NCI-H2171 treated with DMSO at 0.1 percent for 48 hours (cell line): ENCODE results near the gene RILPL1.
"Not testable (repeated sequence)": the region's sequence is repeated elsewhere in the genome, so short reads cannot be mapped to it uniquely, and the experiment has no call there.

Experiments used
- DNase-seq: peaks from one replicate; lab custom pipeline; 2025; lab: John Stamatoyannopoulos, UW

RILPL1 gene

DNA sequence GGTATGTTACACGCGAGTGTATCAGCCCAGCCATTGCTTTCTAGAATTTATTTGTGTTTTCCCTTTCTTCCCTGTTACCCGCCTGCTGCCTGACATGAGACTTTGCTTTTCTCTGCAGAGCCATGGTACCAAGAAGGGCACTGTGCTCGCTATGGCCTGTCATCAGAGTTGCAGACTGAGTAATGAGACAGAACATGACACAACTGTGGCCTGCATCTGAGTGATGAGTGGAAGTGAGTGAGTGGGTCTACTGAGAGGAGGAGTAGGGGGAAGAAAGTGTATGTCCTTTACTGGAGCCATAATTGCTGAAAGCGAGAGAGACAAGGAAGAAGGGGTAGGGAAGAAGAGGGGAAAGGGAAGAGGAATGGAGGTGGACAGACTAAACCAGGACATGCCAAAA lies 2.9 kb downstream of the RILPL1 start:
- no peak for DNase-seq

- DNase-seq: no peak
Measured at GRCh38 chr12:123529686-123530085, 3.8 kb downstream of the RILPL1 start.

DNA sequence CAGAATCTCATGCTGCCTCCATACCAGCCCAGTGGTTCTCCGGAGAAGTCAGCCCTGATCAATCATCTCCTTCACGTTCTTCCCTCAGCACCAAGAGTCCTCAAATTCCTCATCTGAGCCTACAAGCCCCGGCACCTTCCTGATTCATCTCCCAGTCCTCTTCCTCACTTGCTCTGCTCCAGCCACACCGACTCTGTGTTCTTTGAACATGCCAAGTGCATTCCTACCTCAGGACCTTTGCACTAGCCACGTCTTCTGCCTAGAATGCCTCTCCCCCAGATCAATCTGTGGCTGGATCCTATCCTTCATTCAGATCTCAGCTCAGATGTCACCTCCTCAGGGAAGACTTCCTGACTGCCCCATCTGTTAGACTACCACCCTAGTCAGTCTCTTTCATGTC lies 4.7 kb downstream of the RILPL1 start:
- DNase-seq: no peak

DNA sequence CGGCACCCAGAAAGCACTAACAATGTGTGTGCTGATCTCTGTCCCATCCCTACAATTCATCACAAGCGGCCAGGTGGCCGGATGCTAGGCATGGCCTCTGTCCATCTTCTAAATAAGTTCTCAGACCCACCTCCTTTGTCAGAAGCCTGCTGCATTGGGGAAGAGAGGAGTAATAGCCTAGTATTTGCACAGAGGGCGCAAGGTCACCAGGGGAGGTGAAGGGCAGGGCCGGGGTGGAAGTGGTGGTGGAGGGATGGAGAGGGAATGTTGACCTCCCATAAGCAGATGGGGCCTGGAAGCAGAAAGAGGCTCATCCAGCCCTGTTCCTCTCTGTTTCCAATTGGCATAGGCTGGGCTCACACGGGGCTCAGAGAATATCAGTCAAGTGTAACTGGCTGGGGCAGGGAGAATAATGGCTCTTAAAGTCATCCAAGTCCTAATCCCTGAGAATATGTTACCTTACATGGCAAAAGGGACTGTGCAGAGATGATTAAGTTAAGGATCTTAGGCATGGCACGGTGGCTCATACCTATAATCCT lies 6.9 kb downstream of the RILPL1 start:
- no peak for DNase-seq

DNA sequence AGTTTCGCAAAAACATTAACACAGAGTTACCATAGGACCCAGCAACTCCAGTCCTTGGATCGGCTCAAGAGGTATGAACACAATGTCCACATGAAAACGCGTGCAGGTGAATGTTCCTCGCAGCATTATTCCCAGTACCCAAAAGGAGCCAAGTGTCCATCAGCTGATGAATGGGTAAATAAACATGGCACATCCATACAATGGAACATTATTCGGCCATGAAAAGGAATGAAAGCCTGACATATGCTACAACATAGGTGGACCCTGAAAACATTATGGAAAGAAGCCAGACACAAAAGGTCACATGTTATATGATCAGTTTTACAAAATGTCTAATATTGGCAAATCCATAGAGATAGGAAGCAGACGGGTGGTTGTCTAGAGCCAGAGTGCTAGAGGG lies 9.1 kb downstream of the RILPL1 start:
- DNase-seq: no peak

DNA sequence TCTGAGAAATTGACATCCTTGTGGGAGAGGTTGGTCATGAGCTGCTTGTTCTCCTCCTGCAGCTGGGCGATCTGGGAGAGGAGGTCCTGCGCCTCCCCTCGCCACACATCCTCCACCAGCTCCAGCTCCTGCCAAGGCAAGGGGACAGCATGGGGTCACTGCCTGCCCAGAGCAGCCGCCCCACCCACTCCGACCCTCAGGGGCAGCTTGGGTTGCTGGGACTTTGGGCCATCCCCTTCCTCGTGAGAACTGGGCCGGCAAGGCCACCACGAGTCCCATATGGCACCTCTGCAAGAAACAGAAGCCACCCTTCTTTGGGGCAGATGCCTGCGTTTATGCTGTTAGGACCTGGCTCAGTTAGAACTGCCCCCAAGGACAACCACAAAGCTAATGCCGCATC lies 10.0 kb downstream of the RILPL1 start:
- DNase-seq: no peak

DNA sequence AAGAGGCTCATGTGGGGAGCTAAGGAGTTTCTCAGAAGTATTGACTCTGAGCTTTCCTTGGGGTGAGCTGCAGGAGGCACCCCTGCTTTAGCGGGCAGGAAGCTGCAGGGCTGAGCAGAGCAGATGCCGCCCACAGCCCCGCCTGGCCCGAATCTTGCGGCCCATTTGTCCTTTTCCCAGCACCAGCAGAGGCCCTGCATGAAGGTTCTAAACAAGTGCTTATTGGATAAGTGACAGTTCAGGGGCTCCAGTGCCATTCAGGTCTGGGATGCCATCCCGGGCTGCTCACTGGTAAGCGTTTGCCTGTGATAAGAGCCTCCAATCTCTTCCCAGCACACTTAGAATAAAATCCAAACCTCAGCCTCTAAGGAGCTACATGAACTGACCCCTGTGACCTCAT lies 11.4 kb downstream of the RILPL1 start:
- no peak for DNase-seq

DNA sequence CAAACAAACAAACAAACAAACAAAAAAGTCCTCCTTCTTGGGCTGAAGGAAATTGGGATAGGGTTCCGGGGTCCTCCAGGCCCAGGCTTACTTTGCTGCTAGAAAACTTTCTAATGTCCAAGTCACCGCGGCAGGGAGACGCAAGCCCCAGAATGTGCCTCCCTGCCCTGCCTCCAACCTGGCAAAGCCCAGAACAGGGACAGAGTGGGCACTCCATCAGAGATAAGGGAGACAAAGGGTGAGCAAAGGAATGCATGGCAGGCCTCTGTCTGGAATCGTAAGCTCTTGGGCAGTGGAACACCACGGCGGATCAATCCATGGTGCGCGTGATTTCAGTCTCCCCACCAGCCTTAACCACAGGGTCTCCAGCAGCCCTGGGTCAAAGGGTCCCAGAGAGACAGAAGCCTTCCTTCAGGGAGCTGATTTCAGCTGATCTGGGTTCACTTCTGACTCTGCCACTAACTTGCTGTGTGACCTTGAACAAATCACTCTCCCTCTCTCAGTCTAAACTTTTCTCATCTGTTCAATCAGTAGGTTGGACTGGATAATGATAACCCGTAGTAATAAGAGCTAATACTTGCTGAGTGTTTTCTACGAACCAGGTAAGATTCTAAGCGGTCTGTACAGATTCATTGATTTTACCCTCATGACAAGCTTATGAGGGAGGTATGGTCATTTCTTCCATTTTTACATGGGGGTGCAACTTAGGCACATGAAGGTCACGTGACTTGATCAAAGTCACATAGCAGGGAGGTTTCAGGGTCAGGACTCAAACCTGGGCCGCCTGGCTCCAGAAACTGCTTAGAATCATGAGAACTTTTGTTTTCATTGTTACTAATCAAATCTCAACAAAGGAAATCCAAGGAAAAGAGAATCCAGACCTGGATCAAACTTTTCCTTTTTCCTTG lies 12.7 kb downstream of the RILPL1 start:
- no peak for DNase-seq

DNA sequence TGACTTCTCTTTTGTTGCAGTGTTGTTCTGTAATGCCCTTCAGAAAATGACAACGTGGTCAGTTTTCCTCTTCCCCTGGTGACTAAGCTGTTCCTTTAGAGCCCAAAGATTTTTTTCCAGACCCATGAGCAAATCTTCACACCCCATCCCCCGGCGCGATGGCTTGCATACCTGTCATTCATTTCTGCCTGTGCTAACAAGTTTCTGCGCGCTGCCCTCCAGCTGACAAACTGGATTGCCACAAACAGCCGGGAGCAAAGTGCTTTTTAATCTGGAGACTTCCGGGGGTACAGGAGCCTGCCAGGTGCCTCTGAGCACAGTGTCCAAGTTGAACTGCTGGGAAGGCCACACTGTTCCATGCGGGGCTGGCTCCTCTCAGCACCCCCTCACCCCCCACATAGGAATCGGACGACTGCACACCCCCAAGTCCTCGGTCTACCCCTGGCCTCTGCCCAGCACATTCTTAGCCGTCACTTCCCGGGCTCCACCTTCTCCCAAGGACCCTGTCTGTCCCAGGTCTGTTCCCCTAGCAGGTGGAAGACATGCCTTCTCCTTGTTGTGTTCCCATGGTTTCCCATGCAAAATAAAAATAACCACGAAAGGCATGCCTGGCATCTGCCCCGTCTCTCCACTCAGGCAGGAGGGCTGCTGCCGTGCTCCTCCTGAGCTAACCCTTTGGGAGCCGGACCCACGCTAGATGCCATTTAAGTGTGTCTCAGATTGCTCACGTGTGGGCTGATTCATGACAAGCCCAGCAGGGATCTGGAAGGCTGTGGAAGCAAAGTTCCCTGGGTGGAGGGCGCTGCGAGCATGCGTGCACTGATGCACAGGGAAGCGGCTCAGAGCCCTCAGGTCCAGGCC lies 14.1 kb downstream of the RILPL1 start:
- DNase-seq: peak; percentile 74

DNA sequence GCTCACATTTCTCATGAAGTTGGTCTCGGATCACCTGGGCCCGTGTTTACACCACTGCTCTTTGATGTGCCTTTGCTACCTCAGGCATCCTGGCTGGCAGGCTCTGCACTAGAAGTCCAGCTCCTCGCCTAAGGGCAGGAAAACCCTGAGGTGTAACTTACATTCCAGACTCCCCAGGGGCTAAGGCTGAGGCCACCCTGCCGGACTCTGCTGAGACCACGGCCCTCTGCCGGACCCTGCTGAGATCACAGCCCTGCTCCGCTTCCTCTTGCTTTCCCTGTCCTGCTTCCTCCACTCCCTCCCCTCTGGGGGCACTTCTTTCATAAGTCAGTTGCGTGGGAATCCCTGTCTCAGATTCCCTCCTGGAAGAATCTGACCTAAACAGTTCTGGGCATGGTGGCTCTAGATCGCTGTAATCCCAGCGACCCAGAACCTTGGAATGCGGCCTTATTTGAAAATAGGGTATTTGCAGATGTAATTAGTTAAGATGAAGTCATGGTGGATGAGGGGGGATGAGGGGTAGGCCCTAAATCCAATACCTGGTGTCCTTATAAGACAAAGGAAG lies 17.2 kb downstream of the RILPL1 start:
- DNase-seq: no peak

GRCh38 chr12:123514582-123515221 lies 18.8 kb downstream of the RILPL1 start:
- DNase-seq: not testable (repeated sequence)

DNA sequence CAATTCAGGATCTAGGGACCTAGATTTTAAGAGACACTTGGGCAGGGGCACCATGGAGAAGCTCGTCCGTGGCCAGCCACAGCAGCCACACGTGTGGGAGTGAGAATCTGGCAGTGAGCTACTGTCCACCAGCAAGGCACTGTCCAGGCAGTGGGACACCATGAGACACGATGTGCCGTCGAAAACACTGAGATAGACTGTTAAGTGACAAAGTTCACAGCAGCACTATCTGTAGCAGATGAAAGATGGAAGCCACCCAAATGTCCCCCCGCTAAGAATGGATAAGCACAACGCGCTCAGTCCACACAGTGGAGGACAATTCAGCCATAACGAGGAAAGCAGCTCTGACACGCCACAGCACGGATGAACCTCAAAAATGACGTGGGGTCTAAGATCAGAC lies 19.7 kb downstream of the RILPL1 start:
- no peak for DNase-seq

- DNase-seq: no peak
Measured at GRCh38 chr12:123512838-123513665, 20.5 kb downstream of the RILPL1 start.

DNA sequence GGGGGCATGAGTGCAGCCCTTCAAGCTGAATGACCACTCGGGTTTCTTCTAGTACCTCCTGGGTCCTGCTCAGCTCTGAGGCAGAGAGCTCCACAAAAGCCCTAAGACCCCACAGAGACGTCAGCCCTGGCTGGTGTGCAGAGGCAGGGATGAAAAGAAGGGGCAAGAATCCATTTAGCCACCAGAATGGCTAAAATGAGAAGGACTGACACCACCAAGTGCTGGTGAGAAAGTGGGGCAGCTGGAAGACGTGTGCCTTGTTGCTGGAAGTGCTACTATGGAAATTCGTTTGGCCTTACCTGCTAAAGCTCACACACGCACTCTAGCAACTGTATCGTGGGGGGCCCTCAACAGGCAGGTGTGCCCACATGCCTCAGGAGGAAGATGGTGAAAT lies 26.7 kb downstream of the RILPL1 start:
- no peak for DNase-seq

- DNase-seq: no peak
Measured at GRCh38 chr12:123506059-123506842, 27.3 kb downstream of the RILPL1 start.

DNA sequence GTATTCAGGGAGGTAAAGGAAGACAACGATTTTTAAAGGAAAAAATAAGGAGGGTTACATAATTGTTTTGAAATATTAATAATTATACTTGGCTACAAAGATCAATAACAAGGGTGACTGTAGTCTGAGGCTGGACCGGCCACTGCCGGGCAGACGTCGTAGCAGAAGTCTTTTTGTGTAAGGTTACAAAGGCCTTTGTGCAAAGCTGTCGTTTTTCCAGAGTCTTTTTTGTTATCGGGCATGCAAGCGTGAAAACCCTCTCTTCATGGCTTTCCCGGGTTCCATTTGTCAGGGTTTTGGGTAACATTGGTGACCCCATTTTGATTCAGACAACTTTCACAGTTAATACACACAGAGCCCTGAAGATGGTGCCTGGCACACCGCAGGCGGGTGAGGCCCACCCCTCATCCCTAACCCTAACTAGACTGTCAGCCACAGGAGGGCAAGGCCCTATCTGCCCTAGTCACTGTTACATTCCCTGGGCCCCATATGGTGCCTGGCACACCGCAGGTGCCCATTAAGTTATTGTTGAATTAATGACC lies 31.3 kb downstream of the RILPL1 start:
- no peak for DNase-seq

GRCh38 chr12:123499332-123499731 lies 34.2 kb downstream of the RILPL1 start:
- no peak for DNase-seq

GRCh38 chr12:123498126-123498825 lies 35.2 kb downstream of the RILPL1 start:
- no peak for DNase-seq

DNA sequence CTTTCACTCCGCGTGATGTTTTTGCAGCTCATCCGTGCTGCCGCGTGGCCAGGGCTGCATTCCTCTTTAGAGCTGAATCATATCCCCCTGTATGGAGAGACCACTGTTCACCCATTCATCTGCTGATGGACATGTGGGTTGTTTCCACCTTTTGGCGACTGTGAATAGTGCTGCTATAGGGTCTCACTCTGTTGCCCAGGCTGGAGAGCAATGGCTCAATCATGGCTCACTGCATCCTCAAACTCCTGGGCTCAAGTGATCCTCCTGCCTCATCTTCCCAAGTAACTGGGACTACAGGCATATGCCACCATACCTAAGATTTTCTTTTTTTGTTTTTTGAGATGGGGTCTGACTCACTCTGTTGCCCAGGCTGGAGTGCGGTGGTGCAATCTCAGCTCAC lies 36.5 kb downstream of the RILPL1 start:
- no peak for DNase-seq
